ENCODE results near the gene E2F3.

- TF ChIP-seq ZNF274 (IDR thresholded peaks at IDR 0.05; ENCODE audit: low read depth, low read length) = no peak
- no peak for TF ChIP-seq SUZ12 (IDR thresholded peaks at IDR 0.05; ENCODE audit: extremely low read depth, insufficient read depth, insufficient read length)
Observed at GRCh38 chr6:20417819-20418218, 16.1 kb downstream of the E2F3 start.
